K562 (cell line): ENCODE results near the gene PON2.

Experiments used
- CREM ChIP-seq: IDR thresholded peaks from 2 replicates; pipeline ENCODE4 v1.6.1; 2014; ENCODE audit warnings: antibody characterized with exemption, low read depth
- ELF1 ChIP-seq: fragments of 200-800 bp; sonication (Bioruptor generic); IDR thresholded peaks from 2 replicates; pipeline ENCODE4 v1.6.1; 2016; ENCODE audit warnings: missing genetic modification characterization, missing compliant biosample characterization
- ZKSCAN1 ChIP-seq: fragments of 150-350 bp; IDR thresholded peaks from 2 replicates; pipeline ENCODE4 v1.6.1; 2016; ENCODE audit warnings: low read depth, low read length

- TF ChIP-seq ELF1 (tag) (no peak), CREM (no peak), ZKSCAN1 (no peak)
Measured at GRCh38 chr7:95425694-95426093, 9.1 kb downstream of the PON2 start.
